ENCODE results near the gene NPAS3.

Gene NPAS3

GRCh38 chr14:33566082-33566481 lies 627.4 kb downstream of the NPAS3 start:
- no peak for DNase-seq

DNA sequence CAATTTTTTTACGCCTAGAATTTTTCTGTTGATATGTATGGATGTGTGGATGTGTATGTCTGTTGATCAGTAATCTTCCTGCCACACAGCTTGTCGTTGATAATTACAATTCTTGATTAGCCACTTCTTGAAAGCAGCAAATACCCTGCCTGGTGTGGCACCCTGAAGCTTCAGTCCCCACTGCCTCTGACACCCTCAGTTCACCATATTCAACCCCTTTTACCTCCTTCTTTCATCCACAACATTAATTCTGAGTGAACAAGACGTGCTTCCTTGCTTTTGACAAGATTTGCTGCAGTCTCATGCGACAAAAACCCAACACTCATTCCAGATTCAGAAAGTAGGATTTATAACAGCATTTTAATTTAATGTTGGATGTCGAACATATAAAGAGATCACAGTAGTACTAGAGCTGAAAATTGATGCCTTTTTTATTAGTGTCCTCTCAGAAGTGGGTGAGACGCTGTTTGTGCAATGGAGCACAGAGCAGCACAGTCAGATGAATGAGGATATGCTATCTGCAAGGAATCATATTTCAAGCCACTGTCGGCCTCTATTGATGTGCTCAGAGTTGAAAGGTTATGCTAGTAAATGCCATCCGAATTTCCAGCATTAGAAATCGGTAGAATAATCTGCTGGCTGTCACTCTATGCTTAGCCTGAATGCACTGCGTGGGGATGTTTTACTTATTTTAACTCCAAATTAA lies 628.5 kb downstream of the NPAS3 start:
- DNase-seq: no peak

GRCh38 chr14:33567731-33568130 lies 629.1 kb downstream of the NPAS3 start:
- DNase-seq: no peak

DNA sequence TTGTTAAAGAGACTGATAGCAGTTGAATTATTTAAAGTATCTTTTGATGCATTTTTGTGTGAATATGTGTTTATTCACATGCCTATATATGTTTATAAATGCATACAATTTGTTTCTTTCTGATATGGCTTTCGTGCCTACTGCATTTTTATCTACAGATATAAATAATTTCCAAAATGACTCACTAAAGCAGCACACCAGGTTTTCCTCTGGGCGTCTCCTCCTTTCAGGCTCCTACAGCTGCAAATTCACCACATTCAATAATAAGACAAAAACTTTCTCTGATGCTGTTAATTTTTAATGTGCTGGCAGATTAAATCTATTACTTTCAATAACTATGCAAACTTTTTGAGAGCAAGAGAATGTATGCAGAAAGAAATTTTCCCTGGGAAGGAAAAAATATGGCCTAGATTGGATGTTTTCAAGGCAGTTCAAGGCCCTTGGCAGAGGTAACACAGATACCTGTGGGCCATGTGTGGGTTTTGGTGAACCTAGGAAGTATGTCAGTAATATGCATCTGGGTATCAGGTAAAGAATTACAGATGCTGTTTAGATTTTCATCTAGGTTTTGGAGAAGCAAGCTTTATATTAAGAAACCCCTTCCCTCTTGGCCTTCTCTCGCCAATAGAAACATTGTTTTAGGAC lies 630.4 kb downstream of the NPAS3 start:
- no peak for DNase-seq

- DNase-seq: no peak
Measured at GRCh38 chr14:33569821-33570687, 631.4 kb downstream of the NPAS3 start.

GRCh38 chr14:33570694-33571310 lies 632.1 kb downstream of the NPAS3 start:
- no peak for DNase-seq

DNA sequence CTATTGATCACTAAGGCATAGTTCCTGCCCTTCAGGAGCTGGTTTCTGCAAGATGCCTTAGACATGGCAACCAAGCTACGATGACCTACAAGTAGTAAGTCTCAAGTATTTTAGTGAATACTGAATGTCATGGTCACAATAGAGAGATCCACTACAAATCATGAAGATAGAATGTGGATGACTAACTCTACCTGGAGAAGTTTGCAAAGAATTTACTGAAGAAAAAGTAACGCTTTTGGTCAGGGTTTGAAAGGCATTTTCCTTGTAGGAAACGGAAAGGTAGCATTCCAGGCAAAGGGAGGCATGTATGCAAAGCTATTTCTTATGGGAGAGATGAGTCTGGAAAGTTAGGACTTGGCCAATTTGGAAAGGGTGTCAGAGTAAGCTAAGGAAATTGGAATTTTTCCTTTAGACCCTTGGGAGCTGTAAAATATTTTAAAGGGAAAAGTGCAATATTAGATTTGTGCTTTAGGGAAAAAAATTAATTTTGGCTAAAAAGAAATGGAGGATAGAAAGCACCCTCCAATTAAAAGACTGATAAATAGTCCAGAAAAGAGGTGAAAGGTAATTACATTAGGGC lies 634.7 kb downstream of the NPAS3 start:
- DNase-seq: no peak

DNA sequence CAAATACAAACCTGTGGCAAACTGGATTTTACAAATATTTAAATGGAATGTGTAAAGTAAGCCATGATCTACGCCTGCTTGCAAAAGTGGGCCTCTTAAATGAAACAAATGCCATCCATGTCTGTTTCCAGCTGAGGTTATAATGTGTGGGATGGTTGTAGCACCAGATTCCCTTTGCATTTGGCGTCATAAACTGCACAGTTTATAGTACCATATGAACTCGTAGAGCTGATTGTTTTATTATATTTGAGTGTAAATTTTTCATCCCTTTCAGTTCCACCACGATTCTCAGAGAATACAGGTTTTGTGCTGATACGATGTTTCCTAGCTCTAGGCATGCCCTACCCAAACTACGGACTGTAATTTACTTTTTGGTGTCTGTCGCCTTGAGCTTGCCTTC lies 637.3 kb downstream of the NPAS3 start:
- no peak for DNase-seq

GRCh38 chr14:33578461-33579216 lies 640.0 kb downstream of the NPAS3 start:
- no peak for DNase-seq

- no peak for DNase-seq
Measured at GRCh38 chr14:33580231-33580749, 641.6 kb downstream of the NPAS3 start.

GRCh38 chr14:33580841-33581240 lies 642.2 kb downstream of the NPAS3 start:
- no peak for DNase-seq

DNA sequence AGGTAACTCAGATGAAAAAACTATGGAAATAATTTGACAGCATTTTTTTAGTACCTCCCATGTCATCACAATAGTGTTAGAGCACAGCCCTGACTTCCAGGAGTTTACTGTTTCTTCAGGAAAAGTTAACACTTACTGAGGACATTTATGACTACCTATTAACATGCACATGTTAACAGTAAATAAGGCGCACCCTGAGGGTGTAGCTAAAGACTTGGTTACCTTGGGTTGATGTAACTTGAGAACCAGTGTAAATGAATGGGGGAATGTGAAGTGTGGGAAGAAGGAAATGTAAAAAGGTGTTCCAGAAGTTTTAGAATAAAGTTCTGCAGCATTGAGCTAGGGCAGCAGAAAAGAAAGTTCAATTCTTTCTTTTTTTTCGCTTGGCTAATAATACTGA lies 646.0 kb downstream of the NPAS3 start:
- DNase-seq: no peak

- no peak for DNase-seq
Measured at GRCh38 chr14:33586806-33587205, 648.1 kb downstream of the NPAS3 start.

- no peak for DNase-seq
Measured at GRCh38 chr14:33587791-33588190, 649.1 kb downstream of the NPAS3 start.

- no peak for DNase-seq
Measured at GRCh38 chr14:33588771-33589170, 650.1 kb downstream of the NPAS3 start.

DNA sequence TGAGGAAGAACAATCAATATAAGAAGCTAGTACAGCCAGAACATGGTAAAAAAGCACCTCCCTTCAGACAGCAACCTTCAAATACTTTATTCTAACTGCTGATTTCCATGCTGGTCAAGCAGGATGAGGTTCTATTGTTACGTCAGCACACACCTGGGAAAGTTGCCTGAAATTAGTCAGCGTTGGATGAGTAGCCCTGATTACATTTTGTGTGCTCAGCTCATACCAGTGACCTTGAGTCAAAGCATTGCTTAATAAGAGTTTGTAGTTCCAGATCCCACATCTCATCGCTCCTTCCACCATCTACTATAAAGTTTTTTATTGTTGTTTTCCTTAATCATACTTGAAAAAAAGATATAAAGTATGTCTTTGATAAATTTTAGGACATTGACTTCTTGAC lies 650.7 kb downstream of the NPAS3 start:
- DNase-seq: no peak

DNA sequence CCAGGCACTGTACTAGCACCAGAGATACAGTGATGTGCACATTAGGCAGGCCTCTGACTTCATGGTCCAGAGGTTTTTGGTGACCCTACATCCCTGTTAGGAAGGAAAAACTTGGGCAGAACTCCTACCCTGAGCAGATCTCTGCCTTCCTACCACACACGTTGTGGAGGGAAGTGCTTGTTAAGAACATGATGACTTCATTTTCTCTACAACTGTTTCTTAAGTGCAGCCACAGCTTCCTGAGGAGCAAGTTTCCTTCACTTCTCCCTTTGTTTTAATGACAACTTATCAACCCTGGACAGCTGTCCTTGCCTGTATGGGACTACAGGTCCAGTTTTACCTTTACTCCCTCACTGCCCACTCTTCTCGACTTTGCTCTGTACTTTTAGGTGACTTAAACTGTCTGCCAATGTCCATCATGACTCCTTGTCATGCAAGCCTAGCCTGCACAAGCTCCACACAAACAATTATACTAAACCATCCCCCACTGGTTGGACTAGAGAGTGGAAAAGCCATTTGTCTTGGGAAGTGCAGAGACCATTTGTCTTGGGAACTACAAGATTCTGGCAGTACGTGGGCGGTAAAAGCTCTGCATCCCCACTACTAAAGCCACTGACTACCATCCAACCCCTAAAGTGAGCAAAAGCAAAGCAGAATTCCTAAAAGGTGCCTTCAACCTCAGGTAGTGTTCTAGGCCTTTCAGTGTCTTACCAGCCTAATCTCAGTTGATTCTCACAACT lies 652.4 kb downstream of the NPAS3 start:
- no peak for DNase-seq

DNA sequence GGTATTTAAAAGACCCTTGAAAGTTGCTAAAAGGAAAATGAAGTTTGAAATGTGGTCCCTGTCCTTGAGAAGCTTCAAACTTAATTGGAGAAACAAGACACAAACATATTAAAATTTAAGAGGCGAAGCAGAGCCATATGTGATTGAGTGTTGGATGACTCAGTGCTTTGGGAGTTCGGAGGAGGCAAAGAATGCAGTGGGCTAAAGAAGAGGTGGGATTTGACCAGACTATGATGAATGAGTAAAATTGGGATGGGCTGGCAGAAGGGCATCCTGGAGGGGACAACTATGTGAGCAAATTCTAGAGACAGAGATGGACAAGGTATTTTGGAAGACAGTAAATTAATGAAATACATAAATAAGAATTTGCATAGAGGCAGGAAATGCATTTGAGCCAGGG lies 653.6 kb downstream of the NPAS3 start:
- no peak for DNase-seq

DNA sequence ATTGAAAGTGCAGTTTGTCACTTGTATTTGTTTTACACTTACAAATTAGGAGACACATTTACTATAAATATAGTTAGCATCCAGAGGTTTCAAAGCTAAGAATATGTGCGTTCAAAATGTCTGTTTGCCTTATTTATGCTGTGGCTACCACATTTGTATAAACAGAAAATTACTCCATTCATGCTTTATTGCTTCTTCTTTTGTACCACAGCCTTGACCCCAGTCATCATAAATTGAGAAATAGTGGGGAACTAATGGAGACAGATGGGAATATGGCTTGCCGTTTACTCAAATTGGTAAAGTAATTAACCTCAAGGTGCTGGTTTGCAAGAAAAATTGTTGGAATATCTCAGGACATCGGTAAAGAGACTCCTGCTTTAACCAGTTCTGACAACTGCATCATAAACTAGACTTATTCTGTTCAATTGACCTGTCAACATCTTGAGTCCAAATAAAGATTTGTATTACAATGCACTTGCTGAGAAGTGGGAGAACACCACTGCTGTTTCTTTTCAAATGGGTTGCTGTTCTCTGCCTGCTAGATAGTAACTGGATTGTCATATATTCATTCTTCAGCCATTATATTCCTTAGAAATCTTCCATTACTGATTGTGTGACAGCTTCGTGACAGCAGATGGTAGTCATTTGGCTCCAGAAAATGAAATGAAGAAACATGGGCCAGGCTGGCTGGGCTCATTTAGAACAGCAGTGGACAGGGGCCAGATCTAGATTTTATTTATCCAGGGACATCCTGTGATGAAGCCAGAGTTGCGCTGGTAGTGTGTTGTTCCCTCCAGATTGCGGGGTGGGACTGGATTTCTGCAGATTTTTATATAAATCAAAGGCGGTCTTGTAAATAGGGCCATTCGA lies 657.8 kb downstream of the NPAS3 start:
- DNase-seq: no peak

DNA sequence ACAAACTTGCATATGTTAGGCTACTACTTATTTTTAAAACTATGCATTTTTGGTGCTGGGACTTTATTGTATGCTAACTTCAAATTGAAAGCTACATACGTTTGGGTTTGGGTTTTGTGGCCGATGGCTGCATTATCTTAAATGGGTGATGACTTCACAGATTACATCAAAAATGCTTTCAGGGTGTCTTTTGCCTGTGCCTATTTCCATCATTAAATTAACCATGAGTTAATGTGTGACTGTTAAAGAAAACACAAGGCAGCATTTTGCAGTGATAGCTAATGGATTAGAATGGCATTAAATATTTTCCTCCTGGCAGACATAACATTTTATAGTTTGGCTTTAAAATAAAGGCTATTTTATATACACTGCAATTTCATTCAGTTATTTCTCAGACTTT lies 659.9 kb downstream of the NPAS3 start:
- DNase-seq: no peak
